Measurements from ENCODE around the gene ACAT2.

DNA sequence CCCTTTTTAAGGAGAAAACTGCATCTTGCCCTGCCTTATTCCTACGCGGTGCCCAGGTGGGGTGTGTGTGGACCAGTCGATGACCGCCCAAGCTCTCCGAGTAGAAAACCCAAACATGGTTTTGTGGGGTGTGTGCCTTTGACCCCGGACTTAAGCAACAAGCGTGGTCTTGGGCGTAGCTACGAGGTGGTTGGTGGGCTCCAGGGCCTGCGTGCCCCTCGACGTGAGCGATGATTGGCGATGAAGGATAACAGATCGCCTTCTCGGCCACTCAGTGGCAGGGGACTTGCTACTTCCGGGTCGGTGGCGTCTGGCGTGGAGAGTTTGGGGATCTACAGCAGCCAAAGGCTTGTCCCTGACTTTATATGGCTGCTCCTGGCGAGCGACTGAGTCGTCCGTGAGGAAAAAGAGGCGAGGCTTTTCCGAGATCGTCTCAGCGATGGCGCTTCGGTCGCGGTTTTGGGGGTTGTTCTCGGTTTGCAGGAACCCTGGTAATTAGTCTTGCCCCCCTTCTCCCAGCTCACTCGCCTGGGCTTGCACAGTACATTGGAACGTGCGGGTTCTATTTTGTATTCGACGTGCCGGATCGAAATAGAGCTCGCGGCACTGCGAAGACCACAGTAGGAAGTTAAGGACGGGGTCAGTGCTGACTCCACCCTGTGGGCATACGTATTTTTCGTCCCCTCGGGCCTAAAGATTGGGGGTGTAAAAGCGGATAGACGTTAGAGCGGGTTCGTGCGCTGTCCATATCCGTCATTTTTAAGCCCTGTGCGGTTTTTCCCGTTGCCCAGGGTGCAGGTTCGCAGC, 28.5 kb downstream of the ACAT2 start, which contains the start of gene MRPL18:
- TF ChIP-seq, protein P1, sequence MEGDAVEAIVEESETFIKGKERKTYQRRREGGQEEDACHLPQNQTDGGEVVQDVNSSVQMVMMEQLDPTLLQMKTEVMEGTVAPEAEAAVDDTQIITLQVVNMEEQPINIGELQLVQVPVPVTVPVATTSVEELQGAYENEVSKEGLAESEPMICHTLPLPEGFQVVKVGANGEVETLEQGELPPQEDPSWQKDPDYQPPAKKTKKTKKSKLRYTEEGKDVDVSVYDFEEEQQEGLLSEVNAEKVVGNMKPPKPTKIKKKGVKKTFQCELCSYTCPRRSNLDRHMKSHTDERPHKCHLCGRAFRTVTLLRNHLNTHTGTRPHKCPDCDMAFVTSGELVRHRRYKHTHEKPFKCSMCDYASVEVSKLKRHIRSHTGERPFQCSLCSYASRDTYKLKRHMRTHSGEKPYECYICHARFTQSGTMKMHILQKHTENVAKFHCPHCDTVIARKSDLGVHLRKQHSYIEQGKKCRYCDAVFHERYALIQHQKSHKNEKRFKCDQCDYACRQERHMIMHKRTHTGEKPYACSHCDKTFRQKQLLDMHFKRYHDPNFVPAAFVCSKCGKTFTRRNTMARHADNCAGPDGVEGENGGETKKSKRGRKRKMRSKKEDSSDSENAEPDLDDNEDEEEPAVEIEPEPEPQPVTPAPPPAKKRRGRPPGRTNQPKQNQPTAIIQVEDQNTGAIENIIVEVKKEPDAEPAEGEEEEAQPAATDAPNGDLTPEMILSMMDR (IDR thresholded peaks at IDR 0.05; ENCODE audit: low read depth, low read length, poor library complexity, severe bottlenecking): no peak
- no peak for TF ChIP-seq EZH2phosphoT487 (IDR thresholded peaks at IDR 0.05; ENCODE audit: borderline replicate concordance, low read length)

All from DOHH2 (cell line).